Activated naive CD8-positive, alpha-beta T cell (primary cell): ENCODE measurements around the gene ITSN1.
"Not testable (repeated sequence)": the region's sequence is repeated elsewhere in the genome, so short reads cannot be mapped to it uniquely, and the experiment has no call there.

Experiments
- H3K27ac Mint-ChIP-seq: one replicate; pipeline ENCODE4 v1.8.0; 2021; ENCODE audit warnings: mixed read lengths
- H3K27me3 Mint-ChIP-seq: one replicate; pipeline ENCODE4 v1.8.0; 2021; ENCODE audit warnings: mixed read lengths
- H3K36me3 Mint-ChIP-seq: one replicate; pipeline ENCODE4 v1.8.0; 2021; ENCODE audit warnings: mixed read lengths
- H3K4me1 Mint-ChIP-seq: one replicate; pipeline ENCODE4 v1.8.0; 2021; ENCODE audit warnings: low read depth, mixed read lengths
- H3K4me3 Mint-ChIP-seq: one replicate; pipeline ENCODE4 v1.8.0; 2021; ENCODE audit warnings: mild to moderate bottlenecking, mixed read lengths
- H3K9me3 Mint-ChIP-seq: one replicate; pipeline ENCODE4 v1.8.0; 2021; ENCODE audit warnings: low read depth, mixed read lengths

ITSN1 gene

GRCh38 chr21:33661146-33661545, 18.8 kb downstream of the ITSN1 start:
- H3K4me1 Mint-ChIP-seq: no peaks in the 10 kb centered on the region
- H3K27ac Mint-ChIP-seq: no peak overlapping the region
- H3K27me3 Mint-ChIP-seq: no peaks in the 10 kb centered on the region
- H3K9me3 Mint-ChIP-seq: peaks cover 4% of the 10 kb centered on the region
- H3K36me3 Mint-ChIP-seq: peaks cover 9% of the 10 kb centered on the region
- no peak overlapping the region for H3K4me3 Mint-ChIP-seq

- H3K27ac Mint-ChIP-seq: no peak overlapping the region
- no peaks in the 10 kb centered on the region for H3K4me1 Mint-ChIP-seq
- no peak overlapping the region for H3K4me3 Mint-ChIP-seq
- H3K9me3 Mint-ChIP-seq: peaks cover 4% of the 10 kb centered on the region
- H3K36me3 Mint-ChIP-seq: peaks cover 9% of the 10 kb centered on the region
- no peaks in the 10 kb centered on the region for H3K27me3 Mint-ChIP-seq
Observed at GRCh38 chr21:33662046-33662445, 19.7 kb downstream of the ITSN1 start.

GRCh38 chr21:33663241-33663640, 20.9 kb downstream of the ITSN1 start:
- no peaks in the 10 kb centered on the region for H3K4me1 Mint-ChIP-seq
- peaks cover 4% of the 10 kb centered on the region for H3K36me3 Mint-ChIP-seq
- no peak overlapping the region for H3K27ac Mint-ChIP-seq
- no peak overlapping the region for H3K4me3 Mint-ChIP-seq
- H3K9me3 Mint-ChIP-seq: peaks cover 4% of the 10 kb centered on the region
- H3K27me3 Mint-ChIP-seq: no peaks in the 10 kb centered on the region

- H3K36me3 Mint-ChIP-seq: peaks cover 4% of the 10 kb centered on the region
- H3K4me3 Mint-ChIP-seq: no peak overlapping the region
- H3K4me1 Mint-ChIP-seq: peaks cover 1% of the 10 kb centered on the region
- H3K9me3 Mint-ChIP-seq: peaks cover 4% of the 10 kb centered on the region
- H3K27ac Mint-ChIP-seq: no peak overlapping the region
- no peaks in the 10 kb centered on the region for H3K27me3 Mint-ChIP-seq
Observed at GRCh38 chr21:33664135-33664534, 21.8 kb downstream of the ITSN1 start.

- H3K36me3 Mint-ChIP-seq: peaks cover under 1% of the 10 kb centered on the region
- H3K9me3 Mint-ChIP-seq: peaks cover 4% of the 10 kb centered on the region
- H3K27ac Mint-ChIP-seq: no peak overlapping the region
- peaks cover 1% of the 10 kb centered on the region for H3K4me1 Mint-ChIP-seq
- no peak overlapping the region for H3K4me3 Mint-ChIP-seq
- no peaks in the 10 kb centered on the region for H3K27me3 Mint-ChIP-seq
Observed at GRCh38 chr21:33666153-33666552, 23.9 kb downstream of the ITSN1 start.

- Mint-ChIP-seq H3K4me3 (no peak overlapping the region), H3K36me3 (no peaks in the 10 kb centered on the region), H3K9me3 (no peaks in the 10 kb centered on the region), H3K27me3 (no peaks in the 10 kb centered on the region), H3K27ac (no peak overlapping the region), H3K4me1 (peaks cover 1% of the 10 kb centered on the region)
Observed at GRCh38 chr21:33667636-33668035, 25.3 kb downstream of the ITSN1 start.

GRCh38 chr21:33668180-33668579, 25.9 kb downstream of the ITSN1 start:
- H3K9me3 Mint-ChIP-seq: no peaks in the 10 kb centered on the region
- H3K36me3 Mint-ChIP-seq: no peaks in the 10 kb centered on the region
- no peaks in the 10 kb centered on the region for H3K27me3 Mint-ChIP-seq
- no peak overlapping the region for H3K4me3 Mint-ChIP-seq
- H3K27ac Mint-ChIP-seq: no peak overlapping the region
- peaks cover 1% of the 10 kb centered on the region for H3K4me1 Mint-ChIP-seq

GRCh38 chr21:33668620-33669019, 26.3 kb downstream of the ITSN1 start:
- H3K9me3 Mint-ChIP-seq: no peaks in the 10 kb centered on the region
- peaks cover 1% of the 10 kb centered on the region for H3K4me1 Mint-ChIP-seq
- H3K27ac Mint-ChIP-seq: no peak overlapping the region
- H3K4me3 Mint-ChIP-seq: no peak overlapping the region
- no peaks in the 10 kb centered on the region for H3K36me3 Mint-ChIP-seq
- no peaks in the 10 kb centered on the region for H3K27me3 Mint-ChIP-seq

- Mint-ChIP-seq H3K9me3 (no peaks in the 10 kb centered on the region), H3K4me3 (no peak overlapping the region), H3K36me3 (no peaks in the 10 kb centered on the region), H3K27me3 (no peaks in the 10 kb centered on the region), H3K27ac (no peak overlapping the region), H3K4me1 (peaks cover 1% of the 10 kb centered on the region)
Observed at GRCh38 chr21:33670076-33670978, 28.0 kb downstream of the ITSN1 start.

GRCh38 chr21:33673473-33673872, 31.2 kb downstream of the ITSN1 start:
- H3K4me3 Mint-ChIP-seq: no peak overlapping the region
- H3K9me3 Mint-ChIP-seq: no peaks in the 10 kb centered on the region
- no peak overlapping the region for H3K27ac Mint-ChIP-seq
- H3K36me3 Mint-ChIP-seq: no peaks in the 10 kb centered on the region
- H3K4me1 Mint-ChIP-seq: no peaks in the 10 kb centered on the region
- no peaks in the 10 kb centered on the region for H3K27me3 Mint-ChIP-seq

GRCh38 chr21:33674226-33674625, 31.9 kb downstream of the ITSN1 start:
- H3K36me3 Mint-ChIP-seq: no peaks in the 10 kb centered on the region

GRCh38 chr21:33676666-33677065, 34.4 kb downstream of the ITSN1 start:
- not testable (repeated sequence) for H3K36me3 Mint-ChIP-seq, H3K27me3 Mint-ChIP-seq, H3K4me1 Mint-ChIP-seq, H3K4me3 Mint-ChIP-seq, H3K9me3 Mint-ChIP-seq, H3K27ac Mint-ChIP-seq

More at GRCh38 chr21:33674226-33674625, 31.9 kb downstream of the ITSN1 start:
- Mint-ChIP-seq H3K27me3 (no peaks in the 10 kb centered on the region), H3K4me1 (no peaks in the 10 kb centered on the region), H3K9me3 (no peaks in the 10 kb centered on the region), H3K27ac (no peak overlapping the region), H3K4me3 (no peak overlapping the region)

GRCh38 chr21:33677450-33677849, 35.1 kb downstream of the ITSN1 start:
- Mint-ChIP-seq H3K27me3 (no peaks in the 10 kb centered on the region), H3K4me3 (no peak overlapping the region), H3K27ac (no peak overlapping the region), H3K9me3 (no peaks in the 10 kb centered on the region), H3K4me1 (no peaks in the 10 kb centered on the region), H3K36me3 (no peaks in the 10 kb centered on the region)

GRCh38 chr21:33680870-33681269, 38.6 kb downstream of the ITSN1 start:
- Mint-ChIP-seq H3K4me3 (no peak overlapping the region), H3K27me3 (peaks cover 1% of the 10 kb centered on the region), H3K9me3 (no peaks in the 10 kb centered on the region), H3K4me1 (no peaks in the 10 kb centered on the region), H3K36me3 (no peaks in the 10 kb centered on the region), H3K27ac (no peak overlapping the region)

GRCh38 chr21:33682992-33683627, 40.8 kb downstream of the ITSN1 start:
- Mint-ChIP-seq H3K4me1 (no peaks in the 10 kb centered on the region), H3K4me3 (no peak overlapping the region), H3K9me3 (no peaks in the 10 kb centered on the region), H3K27ac (no peak overlapping the region), H3K27me3 (peaks cover 5% of the 10 kb centered on the region), H3K36me3 (no peaks in the 10 kb centered on the region)
